Activated CD8-positive, alpha-beta memory T cell treated with anti-CD3 and anti-CD28 coated beads for 48 hours (primary cell): ENCODE results near the gene RNF4.
"Not testable (repeated sequence)": the region's sequence is repeated elsewhere in the genome, so short reads cannot be mapped to it uniquely, and the experiment has no call there.

Experiments used
- DNase-seq, 3 experiments: peaks; one replicate each; pipeline ENCODE4 v3.0.0-alpha.2; 2020; ENCODE audit warnings: low read depth in 2 of 3, low spot score in 2 of 3

Gene RNF4

DNA sequence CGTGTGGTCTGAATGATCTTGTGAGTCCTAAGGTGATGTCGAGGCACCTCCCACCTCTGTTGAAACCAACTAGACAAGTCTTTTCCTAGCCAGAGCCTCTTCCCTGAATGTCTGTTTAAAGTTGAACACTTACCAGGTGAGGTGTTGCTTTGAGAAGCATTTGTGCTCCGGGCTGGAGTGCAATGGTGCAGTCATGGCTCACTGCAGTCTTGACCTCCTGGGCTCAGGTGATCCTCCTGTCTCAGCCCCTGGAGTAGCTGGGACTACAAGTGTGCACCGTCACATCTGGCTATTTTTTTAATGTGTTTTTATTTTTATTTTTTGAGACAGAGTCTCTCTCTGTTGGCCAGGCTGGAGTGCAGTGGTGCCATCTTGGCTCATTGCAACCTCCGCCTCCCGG lies 18.1 kb downstream of the RNF4 start:
- DNase-seq = no peak

DNA sequence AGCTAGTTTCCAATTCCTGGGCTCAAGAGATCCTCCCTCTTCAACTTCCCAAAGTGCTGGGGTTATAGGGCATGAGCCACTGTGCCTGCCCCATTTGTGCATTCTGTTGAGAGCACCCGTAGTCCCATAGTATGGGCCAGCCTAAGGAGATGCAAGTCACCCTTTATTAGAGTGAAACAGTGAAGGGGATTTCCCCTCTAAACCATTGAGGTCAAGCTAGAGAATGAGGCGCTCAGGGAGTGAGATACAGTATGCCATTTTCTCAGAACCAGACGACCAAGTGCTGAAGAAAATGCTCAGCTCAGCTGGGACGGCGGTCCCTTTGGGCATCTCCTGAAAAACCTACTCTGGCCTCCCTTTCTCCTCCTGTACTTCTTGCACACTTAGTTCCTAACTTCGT lies 18.7 kb downstream of the RNF4 start:
- DNase-seq = no peak

DNA sequence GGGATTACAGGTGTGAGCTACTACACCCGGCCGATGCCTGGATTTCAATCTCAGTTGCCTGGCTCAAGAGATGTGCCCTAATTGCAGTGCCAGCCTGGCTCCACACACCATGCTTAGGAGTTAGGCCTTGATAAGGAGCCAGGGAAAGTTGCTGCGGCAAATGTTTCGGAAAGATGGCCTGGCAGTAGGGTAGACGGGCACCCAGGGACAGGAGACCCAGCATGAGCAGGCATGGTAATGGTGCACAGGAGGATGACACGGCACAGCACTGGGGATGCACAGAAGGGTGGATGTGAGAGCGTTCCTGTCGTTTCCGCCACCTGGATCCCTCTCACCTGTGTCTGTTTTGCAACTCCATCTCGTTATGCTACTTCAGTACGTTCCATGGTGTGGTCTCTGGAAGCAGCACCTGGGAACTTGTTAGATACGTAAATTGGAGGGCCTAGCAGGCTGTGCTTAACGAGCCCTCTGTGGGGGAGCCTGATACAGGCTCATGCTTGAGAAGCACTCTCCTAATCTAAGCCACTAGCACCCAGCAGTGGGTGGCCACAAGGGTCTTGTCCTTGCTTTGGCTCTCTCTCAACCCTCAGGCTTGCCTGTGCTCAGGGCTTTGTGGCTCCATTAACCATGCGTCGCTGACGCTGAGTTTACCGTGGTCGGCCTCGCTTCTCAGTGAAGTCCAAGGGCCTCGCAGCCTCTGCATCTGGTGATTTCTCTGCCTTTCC lies 20.3 kb downstream of the RNF4 start:
- no peak for DNase-seq

DNA sequence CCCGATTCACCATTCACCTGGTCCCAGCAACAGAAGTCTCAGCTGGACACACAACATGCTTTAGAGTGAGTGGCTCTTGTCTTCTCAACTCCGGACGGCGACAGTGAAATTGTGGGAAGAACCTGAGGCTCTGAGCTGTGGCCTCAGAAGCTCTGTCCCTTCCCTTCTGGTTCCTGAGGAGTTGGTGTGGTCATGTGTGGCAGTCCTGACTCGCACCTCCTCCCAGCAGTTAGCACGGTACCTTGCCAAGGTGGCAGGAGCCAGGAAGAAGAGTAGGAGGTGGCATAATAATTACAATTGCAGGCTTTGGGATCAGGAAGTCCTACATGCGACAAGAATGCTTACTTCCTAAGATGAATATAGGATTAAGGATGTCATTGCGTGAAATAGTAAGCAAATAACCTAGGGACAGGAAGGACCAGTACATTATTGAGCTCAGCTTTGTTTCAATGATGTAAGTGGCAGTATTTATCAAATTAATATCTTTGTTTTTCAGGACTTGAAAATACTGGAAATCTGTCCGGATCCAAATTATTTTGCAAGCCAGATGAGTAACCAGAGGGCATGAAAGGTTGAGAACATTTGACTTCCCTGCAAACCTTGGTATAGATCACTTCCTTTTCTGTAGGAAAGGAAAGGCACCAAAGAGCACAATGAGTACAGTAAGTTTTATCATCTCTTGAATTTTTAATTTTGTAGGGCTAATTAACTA lies 21.1 kb downstream of the RNF4 start:
- DNase-seq = no peak

DNA sequence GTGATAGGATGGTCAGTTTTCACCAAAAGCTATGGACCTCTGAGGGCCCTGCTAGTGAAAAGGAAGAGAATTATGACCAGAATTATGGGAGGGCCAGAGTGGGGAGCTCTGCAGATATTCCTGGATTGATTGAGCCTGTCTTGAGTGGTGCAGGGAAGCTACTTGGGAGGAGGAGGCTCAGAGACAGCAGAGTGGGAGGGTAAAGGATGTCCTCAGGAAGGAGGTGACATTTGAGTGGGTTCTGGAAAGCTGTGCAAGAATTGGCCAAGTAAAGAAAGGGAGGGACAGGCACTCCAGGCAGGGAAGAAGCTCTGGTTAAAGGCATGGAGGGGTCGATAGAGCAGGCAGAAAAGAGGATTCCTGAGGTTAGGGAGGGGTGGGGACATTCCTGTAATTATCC lies 24.1 kb downstream of the RNF4 start:
- no peak for DNase-seq

DNA sequence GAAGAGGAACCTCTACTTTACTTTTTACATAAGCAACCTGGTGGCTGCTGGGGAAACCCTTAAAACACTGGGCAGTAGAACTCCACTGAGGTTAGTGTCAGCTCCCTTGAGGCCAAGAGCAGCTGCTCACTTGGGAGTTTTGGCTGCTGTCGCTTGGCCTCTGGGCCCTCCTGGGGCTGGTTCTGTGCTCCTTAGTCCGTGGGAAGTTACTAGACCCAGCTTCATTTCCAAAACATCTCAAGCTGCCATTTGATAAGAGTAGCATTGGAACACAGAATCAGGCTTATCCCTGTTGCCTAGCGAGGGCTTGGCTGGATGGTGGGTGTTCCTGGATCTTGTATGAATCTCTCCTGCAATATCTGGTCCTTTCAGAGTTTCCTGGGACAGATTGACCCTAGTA lies 26.1 kb downstream of the RNF4 start:
- no peak for DNase-seq

DNA sequence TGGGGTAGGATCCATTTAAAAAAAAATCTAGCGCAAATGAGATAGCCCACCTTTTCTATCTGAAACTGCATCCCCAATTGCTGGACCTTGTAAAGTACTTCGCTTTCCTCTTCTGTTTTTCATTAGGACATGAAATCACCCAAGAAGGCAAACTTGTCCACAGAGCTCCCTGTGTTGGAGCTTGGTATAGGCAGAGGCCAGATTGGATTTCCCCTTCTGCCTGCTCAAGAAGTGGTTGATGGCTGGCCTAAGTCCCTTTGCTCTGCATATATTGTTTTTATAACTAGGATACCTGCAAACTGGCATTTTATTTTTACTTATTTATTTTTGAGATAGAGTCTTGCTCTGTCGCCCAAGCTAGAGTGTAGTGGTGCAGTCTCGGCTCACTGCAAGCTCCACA lies 28.4 kb downstream of the RNF4 start:
- DNase-seq = no peak

DNA sequence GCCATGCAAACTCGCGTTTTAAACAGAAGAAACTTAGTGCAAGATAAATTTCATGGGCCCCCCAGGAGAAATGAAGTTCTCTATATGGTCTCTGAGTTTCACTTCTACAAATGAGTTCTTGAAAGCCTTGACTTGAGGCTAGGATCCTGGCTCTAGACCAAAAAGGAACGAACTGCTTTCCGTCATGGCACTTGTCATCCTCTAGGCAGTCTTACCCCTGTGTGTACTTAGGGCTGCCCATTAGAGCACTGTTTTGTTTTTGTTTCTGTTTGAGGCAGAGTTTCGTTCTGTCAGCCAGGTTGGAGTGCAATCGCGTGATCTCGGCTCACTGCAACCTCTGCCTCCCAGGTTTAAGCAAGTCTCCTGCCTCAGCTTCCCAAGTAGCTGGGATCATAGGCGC lies 29.0 kb downstream of the RNF4 start:
- no peak for DNase-seq

DNA sequence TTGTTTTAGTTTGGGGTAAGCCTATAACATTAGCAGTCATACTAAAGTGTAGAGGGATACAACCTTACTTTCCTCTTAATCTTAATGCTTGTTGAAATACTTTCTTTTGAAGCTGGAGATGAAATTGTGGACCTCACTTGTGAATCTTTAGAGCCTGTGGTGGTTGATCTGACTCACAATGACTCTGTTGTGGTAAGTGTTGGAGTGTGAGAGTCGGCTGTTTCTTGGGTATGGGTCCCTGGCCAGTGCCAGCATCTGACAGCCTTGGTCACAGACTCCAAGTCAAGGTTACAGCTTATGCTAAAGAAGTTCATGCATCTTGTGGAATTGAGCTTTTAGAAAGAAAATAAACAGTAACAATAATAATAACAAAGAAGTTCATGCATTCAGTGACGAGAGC lies 31.6 kb downstream of the RNF4 start:
- no peak for DNase-seq

DNA sequence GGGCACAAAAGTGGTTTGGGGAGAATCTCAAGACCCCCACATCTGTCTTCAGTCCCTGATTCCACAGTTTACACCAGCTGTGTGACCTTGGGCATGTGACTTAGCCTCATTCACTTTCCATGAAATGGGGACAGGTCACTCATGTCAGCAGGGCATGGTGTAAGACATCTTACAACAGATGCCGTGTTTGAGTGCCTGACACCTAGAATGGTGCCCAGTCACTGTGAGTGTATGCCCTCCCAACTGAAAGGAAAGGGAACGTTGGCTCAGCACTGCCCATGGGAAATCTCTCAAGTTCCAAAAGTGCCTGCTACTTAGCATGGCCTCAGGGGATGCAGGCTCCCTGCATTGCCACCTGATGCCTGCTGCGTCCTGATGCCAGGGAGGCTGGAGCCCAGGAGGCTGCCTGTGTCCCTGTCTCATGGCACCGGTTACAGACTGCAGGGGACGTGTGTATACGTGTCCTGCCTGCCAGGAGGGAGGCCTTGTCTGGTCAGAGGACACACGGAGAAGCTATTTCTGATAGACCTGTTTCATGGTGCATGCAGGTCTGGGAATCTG lies 32.2 kb downstream of the RNF4 start:
- DNase-seq = no peak

DNA sequence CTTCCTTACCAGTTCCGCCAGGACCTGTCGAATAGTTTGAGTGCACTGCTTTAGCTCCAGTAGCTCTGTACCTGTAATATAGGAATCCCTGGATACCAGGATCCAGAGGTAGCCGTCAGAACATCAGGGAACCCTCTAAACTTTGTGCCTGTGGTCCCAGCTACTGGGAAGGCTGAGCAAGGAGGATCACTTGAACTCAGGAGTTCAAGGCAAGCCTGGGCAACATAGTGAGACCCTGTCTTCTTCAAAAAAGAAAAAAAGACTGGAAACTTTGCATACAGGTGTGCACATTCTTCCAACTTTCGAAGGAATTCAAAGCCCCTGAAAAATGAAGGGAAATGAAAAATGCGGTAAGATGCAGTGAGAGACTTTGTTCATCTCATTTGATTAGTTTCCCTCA lies 34.9 kb downstream of the RNF4 start:
- no peak for DNase-seq

DNA sequence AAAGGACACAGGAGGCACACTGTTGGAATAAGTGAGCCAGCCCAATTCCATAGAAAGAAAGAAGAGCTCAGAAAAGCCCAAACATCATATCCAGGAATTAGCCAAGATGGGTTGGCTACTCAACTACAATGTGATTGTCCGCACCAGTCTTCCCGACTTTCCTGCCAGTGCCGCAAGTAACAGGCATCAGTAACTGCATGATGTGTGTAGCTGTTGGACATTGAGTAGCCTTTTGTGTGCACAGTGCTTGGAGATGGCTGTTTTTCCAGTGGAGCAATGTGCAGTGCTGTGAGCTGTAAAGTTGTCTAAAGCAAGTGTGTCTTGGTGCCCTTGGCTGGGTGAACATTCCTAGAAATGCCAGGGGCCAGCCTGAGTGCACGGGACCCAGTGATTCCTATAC lies 38.4 kb downstream of the RNF4 start:
- DNase-seq = no peak

DNA sequence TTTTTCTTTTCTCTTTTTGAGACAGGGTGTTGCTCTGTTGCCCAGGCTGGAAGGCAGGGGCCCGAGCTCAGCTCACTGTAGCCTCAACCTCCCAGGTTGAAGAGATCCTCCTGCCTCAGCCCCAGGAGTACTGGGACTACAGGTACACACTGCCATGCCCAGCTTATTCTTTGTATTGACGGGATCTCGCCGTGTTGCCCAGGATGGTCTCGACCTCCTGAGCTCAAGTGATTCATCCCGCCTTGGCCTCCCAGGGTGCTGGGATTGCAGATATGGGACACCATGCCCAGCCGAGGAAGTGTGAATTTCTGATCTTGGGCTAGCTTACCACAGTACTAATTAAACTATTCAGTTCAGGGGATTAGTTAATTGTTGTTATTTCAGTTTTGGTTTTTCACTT lies 38.9 kb downstream of the RNF4 start:
- DNase-seq = no peak

DNA sequence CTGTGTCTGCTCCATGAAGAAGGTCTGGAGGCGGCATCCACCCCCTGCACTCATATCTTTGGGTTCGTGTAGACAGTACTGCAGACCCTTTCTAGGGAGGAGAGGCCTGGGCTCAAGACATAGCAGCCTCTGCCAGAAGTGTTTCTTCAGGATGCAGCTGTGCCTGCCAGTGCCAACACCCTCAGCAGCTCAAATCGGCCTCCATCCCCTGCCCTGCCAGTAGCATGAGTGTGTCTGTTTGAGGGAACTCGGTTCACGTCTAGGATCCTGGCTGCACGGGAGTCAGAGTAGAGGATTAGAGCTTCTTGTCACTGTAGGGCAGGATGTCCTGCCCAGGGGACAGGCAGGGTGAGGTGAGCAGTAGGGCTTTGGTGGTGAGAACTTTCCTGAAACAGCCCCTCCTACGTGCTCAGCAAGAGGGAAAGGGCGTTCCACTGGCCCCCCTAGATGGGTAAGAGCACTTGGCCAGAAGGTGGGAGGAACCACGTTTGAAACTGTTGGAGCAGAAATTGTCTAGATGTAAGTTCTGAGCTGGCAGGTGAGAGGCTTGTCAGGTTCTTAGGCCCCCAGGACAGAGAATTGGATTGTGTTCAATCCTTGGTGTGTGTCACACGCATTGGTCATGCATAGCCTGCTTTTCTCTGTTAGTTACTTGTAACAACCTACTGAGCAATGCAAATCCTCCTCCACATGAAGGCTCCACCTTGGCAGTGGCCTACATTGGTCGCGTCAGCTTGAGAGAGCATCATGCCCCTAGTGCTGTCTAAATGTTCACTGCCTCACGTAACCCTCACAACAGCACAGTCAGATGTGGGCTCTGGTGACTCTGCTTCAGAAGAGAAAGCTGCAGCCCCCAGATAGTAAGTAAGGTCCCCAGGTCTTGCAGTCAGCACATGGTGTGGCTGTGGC lies 41.7 kb downstream of the RNF4 start:
- DNase-seq = no peak

DNA sequence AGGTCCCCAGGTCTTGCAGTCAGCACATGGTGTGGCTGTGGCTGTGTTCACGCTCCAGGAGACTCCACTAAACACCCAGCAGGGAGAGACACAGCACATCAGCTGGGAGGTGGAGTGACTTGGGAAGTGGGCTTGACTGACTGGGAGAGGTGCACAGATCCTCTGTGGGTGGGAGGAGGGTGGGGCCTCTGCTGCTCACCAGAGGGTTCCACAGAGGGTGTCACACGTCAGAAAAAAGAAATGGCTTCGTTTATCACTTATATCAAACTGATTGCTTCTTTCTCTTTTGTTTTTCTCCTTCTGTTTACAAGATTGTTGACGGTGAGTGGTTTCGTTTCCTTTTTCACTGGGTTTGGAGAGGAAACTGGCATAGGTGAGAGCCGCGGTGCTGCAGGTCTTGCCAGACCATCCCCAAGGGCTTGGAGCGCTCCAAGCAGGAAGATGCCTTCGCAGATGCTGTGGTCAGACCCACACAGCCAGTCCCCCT lies 42.8 kb downstream of the RNF4 start:
- no peak for DNase-seq

DNA sequence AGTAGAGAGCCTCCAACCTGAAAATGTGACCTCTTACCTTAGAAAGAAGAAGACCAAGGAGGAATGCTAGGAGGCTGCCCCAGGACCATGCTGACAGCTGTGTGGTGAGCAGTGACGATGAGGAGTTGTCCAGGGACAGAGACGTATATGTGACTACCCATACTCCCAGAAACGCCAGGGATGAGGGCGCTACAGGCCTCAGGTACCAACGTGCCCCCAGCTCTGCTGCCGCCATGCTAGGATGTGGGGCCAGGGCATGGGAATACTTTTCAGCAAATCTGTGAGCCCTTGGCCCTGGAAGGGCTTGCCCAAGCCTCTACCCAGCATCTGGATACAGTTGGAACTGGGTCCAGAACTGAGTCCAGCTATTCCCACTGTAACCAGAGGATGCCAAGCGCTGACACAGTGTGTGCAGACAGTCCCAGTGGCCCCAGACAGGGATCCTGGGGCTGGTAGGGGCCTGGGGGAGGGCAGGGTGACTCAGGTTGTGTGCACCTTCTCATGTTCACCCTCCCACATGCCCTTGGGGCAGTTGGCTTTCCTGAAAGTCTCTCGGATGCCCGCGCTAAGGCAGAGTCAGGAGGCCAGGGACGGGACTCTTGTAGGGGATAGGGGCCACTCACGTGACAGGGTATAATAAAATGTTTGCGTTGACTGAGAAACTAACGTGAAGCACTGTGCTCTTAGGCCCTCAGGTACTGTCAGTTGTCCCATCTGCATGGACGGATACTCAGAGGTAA lies 43.7 kb downstream of the RNF4 start:
- DNase-seq = no peak

DNA sequence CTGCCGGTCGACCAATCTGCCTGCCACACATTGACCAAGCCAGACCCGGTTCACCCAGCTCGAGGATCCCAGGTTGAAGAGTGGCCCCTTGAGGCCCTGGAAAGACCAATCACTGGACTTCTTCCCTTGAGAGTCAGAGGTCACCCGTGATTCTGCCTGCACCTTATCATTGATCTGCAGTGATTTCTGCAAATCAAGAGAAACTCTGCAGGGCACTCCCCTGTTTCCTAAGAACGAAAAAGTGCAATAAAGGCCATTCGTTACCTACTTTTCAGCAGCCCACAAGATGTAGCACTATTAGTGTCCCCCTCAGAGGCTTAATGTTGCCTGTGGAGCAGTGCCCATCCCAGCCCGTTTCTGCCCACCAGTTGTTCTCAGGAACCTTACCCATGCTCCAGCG lies 45.3 kb downstream of the RNF4 start:
- not testable (repeated sequence) for DNase-seq

DNA sequence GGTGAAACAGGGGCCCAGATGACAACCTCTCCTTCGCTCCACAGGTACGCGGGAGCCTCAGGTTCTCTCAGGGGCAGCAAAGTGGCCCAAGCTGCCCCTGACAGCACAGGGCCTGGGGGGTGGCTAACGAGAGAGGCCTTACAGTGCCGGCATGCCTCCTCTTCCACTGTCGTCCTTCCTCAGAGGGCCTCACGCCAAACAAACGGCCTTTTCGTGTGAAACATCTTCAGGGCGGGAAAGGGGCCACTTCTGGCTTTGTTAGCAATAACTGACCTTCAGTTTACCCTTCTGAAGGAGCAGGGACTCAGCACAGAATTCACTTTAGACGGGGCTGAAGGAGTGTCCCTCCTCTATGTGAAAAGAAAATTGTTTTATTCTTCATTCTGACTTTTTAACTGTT lies 46.0 kb downstream of the RNF4 start:
- DNase-seq = not testable (repeated sequence)

DNA sequence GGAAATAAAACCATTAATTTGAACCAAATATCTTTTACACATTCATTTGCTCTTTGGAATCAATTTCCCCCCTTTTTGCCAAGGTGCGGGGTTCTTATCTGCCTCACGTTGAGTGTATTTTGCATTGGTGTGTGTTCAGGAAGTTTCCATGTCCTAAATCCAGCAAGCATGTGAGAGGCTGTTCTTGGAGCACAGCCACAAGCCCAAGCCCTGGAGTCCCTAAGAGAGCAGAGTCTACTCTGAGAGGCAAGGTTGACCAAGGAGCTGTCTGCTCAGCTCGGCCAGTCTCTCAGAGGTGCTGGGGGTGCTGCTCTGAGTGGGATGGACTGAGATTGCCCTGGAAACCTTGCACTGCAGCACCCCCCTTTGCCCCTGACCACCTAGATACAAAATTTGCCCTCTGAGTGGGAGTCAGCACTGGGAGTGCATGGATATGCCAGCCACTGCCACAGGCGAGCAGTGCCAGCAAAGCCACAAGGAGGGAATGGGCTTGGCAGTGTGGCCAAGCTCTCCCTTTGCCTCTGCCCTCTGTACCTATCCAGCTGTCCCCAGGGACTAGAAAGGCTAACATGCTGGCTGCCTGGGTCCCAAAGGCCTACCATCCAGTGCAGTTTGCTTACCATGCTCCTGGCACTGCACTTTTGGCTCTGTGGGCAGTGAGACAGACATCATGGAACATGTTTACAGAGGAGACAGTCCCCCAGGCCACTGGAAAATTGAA lies 47.1 kb downstream of the RNF4 start:
- DNase-seq = no peak

DNA sequence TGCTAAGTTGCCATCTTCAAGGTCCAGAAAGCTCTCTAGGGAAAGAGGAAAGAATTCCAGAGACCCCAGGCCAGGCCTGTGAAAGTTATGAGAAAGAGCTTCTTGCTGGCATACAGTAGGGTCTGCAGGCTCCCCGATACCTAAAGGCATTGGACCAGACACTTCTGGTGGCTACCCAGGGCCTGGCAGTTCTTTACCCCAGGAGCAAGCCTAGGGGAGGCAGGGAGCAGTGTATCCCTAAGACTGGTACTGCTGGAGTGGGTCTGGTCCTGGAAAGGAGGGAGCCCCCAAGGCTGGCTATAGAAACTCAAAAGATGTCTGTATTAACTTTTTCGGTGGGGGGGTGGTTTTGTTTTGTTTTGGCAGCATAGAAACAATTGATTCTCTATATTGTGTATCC lies 47.7 kb downstream of the RNF4 start:
- no peak for DNase-seq
